Kidney (tissue), 14 donors: ENCODE measurements around the gene TENM4. TPM values are rescaled to one million over a fixed set of nuclear protein-coding genes. Genes with fewer than 3 reads are reported as not detected.

Experiments
- DNase-seq, 5 donors: peaks; one replicate each; pipeline ENCODE4 v3.0.0-alpha.2; 2013 to 2020
- FAIRE-seq: peaks from 2 replicates; lab custom pipeline; 2012; peaks lifted over from hg19 to GRCh38; lab: Jason Lieb, UNC
- H3K27ac ChIP-seq, 2 donors: one replicate each; pipeline ENCODE4 v1.7.0; 2013; ENCODE audit warnings: low read depth in 2 of 2, low read length in 2 of 2, inconsistent platforms in 1 of 2
- H3K27me3 ChIP-seq: one replicate; pipeline ENCODE4 v1.7.1; 2013; ENCODE audit warnings: low read length, inconsistent platforms; ENCODE audit not compliant: control insufficient read depth, insufficient read depth
- H3K36me3 ChIP-seq, 3 donors: one replicate each; pipeline versions ENCODE4 v1.7.0 to v1.7.1; 2013; ENCODE audit warnings: low read length in 3 of 3, control low read depth in 1 of 3, inconsistent platforms in 1 of 3; ENCODE audit not compliant: insufficient read depth in 3 of 3, control insufficient read depth in 2 of 3
- H3K4me1 ChIP-seq, 3 donors: one replicate each; pipeline versions ENCODE4 v1.7.0 to v1.7.1; 2013; ENCODE audit warnings: low read length in 3 of 3, inconsistent platforms in 1 of 3, low read depth in 1 of 3; ENCODE audit not compliant: control insufficient read depth in 2 of 3, insufficient read depth in 2 of 3
- H3K4me3 ChIP-seq, 3 donors: one replicate each; pipeline versions ENCODE4 v1.7.0 to v1.8.1; 2013; ENCODE audit warnings: low read length in 3 of 3, control low read depth in 1 of 3, inconsistent platforms in 1 of 3
- H3K9ac ChIP-seq, 3 donors: one replicate each; pipeline versions ENCODE4 v1.7.0 to v1.7.1; 2013; ENCODE audit warnings: low read length in 3 of 3, control low read depth in 1 of 3, inconsistent platforms in 1 of 3
- H3K9me3 ChIP-seq, 3 donors: one replicate each; pipeline versions ENCODE4 v1.7.0 to v1.7.1; 2013; ENCODE audit warnings: low read length in 3 of 3, control low read depth in 1 of 3, inconsistent platforms in 1 of 3; ENCODE audit not compliant: control insufficient read depth in 2 of 3, insufficient read depth in 1 of 3
- intact Hi-C: fragments of 100-400 bp; cut with DNase I; formaldehyde crosslinking; loops from one replicate; pipeline ENCODE4 v1.11.1; 2022
- polyA plus RNA-seq: library from polyadenylated mRNA; stranded (reverse); fragments of 350-450 nt; fragmentation: Illumina TruSeq; extraction: RNeasy Lipid Tissue Mini Kit (QIAGEN cat#74804); gene quantifications from one replicate; pipeline ENCODE4 v1.2.3, GENCODE V29; 2014; ENCODE audit warnings: low read depth, low replicate concordance; ENCODE audit not compliant: insufficient read depth
- total RNA-seq: library from RNA; stranded (reverse); fragmentation: NEBNext Ultra II Directional; extraction: Animal tissue kit (Norgen Biotek cat#: 25700); gene quantifications from one replicate; pipeline ENCODE4 v1.2.1, GENCODE V29; 2021
- TF ChIP-seq, protein P1 (sequence below): IDR thresholded peaks from 3 replicates; pipeline ENCODE4 v1.5.1; 2012; ENCODE audit warnings: mild to moderate bottlenecking, moderate library complexity, borderline replicate concordance; ENCODE audit not compliant: insufficient read depth; ENCODE audit errors: extremely low read depth
- donor health status: control.
- donor health status: control.
- donor health status: control.
- donor health status: control.
- donor health status: control.
- donor health status: DM: yes; HTN: yes; CAD: no.
- donor health status: Normal renal cell carcinoma (clear cell type).

Gene TENM4
- total and polyA plus RNA-seq, 2 donors from 2014 or later, result 0.34 to 31.0 TPM

GRCh38 chr11:79045800-79046304 lies 395.0 kb downstream of the TENM4 start:
- Histone ChIP-seq H3K27ac (peak overlapping the region in 1 of 2 donors; percentile 25), H3K4me3 (no peak overlapping the region), H3K27me3 (no peaks in the 10 kb centered on the region), H3K9me3 (no peaks in the 10 kb centered on the region), H3K4me1 (peaks cover 5 to 41% (median 7%) of the 10 kb centered on the region in 3 donors), H3K36me3 (no peaks in the 10 kb centered on the region), H3K9ac (no peak overlapping the region)
- intact Hi-C loops, result no loop called here
- TF ChIP-seq, protein P1, sequence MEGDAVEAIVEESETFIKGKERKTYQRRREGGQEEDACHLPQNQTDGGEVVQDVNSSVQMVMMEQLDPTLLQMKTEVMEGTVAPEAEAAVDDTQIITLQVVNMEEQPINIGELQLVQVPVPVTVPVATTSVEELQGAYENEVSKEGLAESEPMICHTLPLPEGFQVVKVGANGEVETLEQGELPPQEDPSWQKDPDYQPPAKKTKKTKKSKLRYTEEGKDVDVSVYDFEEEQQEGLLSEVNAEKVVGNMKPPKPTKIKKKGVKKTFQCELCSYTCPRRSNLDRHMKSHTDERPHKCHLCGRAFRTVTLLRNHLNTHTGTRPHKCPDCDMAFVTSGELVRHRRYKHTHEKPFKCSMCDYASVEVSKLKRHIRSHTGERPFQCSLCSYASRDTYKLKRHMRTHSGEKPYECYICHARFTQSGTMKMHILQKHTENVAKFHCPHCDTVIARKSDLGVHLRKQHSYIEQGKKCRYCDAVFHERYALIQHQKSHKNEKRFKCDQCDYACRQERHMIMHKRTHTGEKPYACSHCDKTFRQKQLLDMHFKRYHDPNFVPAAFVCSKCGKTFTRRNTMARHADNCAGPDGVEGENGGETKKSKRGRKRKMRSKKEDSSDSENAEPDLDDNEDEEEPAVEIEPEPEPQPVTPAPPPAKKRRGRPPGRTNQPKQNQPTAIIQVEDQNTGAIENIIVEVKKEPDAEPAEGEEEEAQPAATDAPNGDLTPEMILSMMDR, result no peak
- DNase-seq (peak in 4 of 5 donors; percentile 53 to 74 (median 59)), FAIRE-seq (no peak)

- FAIRE-seq, result no peak
- intact Hi-C loops, result no loop called here
Measured at GRCh38 chr11:79045018-79045799, 395.6 kb downstream of the TENM4 start.

DNA sequence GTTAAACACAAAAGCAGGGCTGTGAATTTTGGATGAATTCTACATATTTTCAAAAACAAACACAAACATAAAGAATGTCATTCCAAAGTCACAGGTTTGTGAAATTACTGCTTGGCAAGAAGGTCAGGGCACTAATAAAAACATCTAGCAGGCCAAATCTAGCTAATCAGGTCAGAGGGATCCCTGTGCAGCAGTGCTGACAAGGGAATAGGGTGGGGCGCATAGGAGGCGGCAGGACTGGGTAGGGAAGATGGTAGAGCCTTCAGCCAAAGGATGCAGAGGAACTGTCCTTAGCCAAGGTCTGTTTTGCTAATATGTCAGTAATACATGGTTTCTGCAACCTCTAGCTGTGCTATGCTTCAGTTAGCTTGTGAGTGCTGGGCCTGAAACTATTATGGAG lies 396.6 kb downstream of the TENM4 start:
- TF ChIP-seq, protein P1, result no peak
- Histone ChIP-seq H3K9me3 (no peaks in the 10 kb centered on the region), H3K9ac (no peak overlapping the region), H3K4me3 (no peak overlapping the region), H3K27me3 (no peaks in the 10 kb centered on the region), H3K4me1 (peaks cover 5 to 28% (median 7%) of the 10 kb centered on the region in 3 donors), H3K36me3 (no peaks in the 10 kb centered on the region), H3K27ac (no peak overlapping the region)
- FAIRE-seq (no peak), DNase-seq (no peak)
- intact Hi-C loops, result no loop called here

More at GRCh38 chr11:79045018-79045799, 395.6 kb downstream of the TENM4 start:
- DNase-seq, result peak in 4 of 5 donors; percentile 60 to 76 (median 70)
- TF ChIP-seq, protein P1, result no peak
- H3K9ac ChIP-seq, result no peak overlapping the region
- H3K27me3 ChIP-seq, result no peaks in the 10 kb centered on the region
- H3K36me3 ChIP-seq, result no peaks in the 10 kb centered on the region
- H3K27ac ChIP-seq, result peak overlapping the region in 1 of 2 donors; percentile 25
- peaks cover 5 to 35% (median 7%) of the 10 kb centered on the region in 3 donors for H3K4me1 ChIP-seq
- H3K4me3 ChIP-seq, result no peak overlapping the region
- H3K9me3 ChIP-seq, result no peaks in the 10 kb centered on the region
